Heart left ventricle (tissue), 13 donors: ENCODE results near the gene IQCH.

ENCODE experiments used
- POLR2A ChIP-seq, 2 donors: fragments of 450-650 bp; IDR thresholded peaks; one replicate each; pipeline ENCODE4 v1.6.1; 2017; ENCODE audit warnings: antibody characterized with exemption in 2 of 2, mild to moderate bottlenecking in 2 of 2, moderate library complexity in 2 of 2
- TF ChIP-seq, protein P1 (sequence below), 12 donors: fragments of 200-600 bp; sonication (generic) in 4 of 12; IDR thresholded peaks; one replicate each; pipeline versions ENCODE4 v1.5.0 to v1.8.0; 2018 to 2022; ENCODE audit warnings: antibody characterized with exemption in 12 of 12, mild to moderate bottlenecking in 5 of 12
- donor health status: ischemic (EF 13 %, LVEDD 7.1; RV severe dilation, severe dysfunction).
- donor health status: DM: no; HTN: yes; CAD: no.
- donor health status: DM: no; HTN: no; CAD: no.
- donor health status: ischemic (EF 25% LVEDD 6.9; RV normal size, moderate dysfunction).
- donor health status: ischemic (EF 25% LVEDD 5.7; RV mildly dilated, moderate dysfunction).
- donor health status: ischemic (EF 35%, LVEDD 5.7; RV mildly dilated, moderate dysfunction).
- donor health status: nonischemic (EF 11% LVEDD 7.7; RV severe dilation, severe dysfunction).
- donor health status: DM: yes; HTN: yes; CAD: no.
- donor health status: PGD.
- donor health status: ischemic (EF 29% LVEDD 5.4; RV normal size, mild dysfunction).
- donor health status: nonischemic (EF 23%, LVEDD 6.1; RV moderate dilation, normal function).

DNA sequence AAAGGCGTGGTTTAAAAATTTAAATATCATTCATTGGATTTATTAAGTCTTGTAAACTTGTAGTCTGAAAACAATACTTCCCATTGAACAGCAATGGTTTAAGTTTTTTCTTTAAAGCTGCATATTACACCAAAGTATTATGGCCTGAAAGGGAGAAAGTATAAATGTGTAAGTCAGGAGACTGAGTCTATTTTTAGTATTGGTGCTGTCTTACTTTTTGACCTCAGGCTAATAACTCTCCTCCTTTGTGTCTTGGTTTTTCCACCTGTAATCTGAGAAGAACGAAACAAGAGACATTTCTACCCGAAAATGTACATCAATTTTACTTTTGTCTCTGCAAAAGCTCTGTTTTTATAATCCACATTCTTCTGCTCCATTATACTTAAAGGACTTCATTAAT is 273.9 kb downstream of the IQCH start:
- TF ChIP-seq, protein P1, sequence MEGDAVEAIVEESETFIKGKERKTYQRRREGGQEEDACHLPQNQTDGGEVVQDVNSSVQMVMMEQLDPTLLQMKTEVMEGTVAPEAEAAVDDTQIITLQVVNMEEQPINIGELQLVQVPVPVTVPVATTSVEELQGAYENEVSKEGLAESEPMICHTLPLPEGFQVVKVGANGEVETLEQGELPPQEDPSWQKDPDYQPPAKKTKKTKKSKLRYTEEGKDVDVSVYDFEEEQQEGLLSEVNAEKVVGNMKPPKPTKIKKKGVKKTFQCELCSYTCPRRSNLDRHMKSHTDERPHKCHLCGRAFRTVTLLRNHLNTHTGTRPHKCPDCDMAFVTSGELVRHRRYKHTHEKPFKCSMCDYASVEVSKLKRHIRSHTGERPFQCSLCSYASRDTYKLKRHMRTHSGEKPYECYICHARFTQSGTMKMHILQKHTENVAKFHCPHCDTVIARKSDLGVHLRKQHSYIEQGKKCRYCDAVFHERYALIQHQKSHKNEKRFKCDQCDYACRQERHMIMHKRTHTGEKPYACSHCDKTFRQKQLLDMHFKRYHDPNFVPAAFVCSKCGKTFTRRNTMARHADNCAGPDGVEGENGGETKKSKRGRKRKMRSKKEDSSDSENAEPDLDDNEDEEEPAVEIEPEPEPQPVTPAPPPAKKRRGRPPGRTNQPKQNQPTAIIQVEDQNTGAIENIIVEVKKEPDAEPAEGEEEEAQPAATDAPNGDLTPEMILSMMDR (IDR thresholded peaks at IDR 0.05), result no peak
- no peak for TF ChIP-seq POLR2A (IDR thresholded peaks at IDR 0.05)
